IMR-90 (cell line): ENCODE results near the gene FIBIN. TPM values are rescaled to one million over a fixed set of nuclear protein-coding genes. Genes with fewer than 3 reads are reported as not detected.
A peak's percentile ranks its signal among the peaks of the same experiment; 100 is the strongest.

Experiments used
- ATAC-seq: fragments of 200-7000 bp; cut with Tn5 transposase; 2 replicates; pipeline ENCODE4 v1.9.1; 2020; ENCODE audit warnings: low read depth, mild to moderate bottlenecking, moderate library complexity
- BruUV-seq: library from RNA; stranded (reverse); fragments of 400-500 nt; replicated peaks from 2 replicates; lab custom pipeline; 2021; lab: Mats Ljungman, UMichigan
- CTCF ChIA-PET: fragments of 300-600 bp; formaldehyde crosslinking; extraction: SDS; loops from one replicate; lab custom pipeline; 2021; ENCODE audit warnings: antibody characterized with exemption; lab: Yijun Ruan, JAX
- POLR2A ChIA-PET: fragments of 300-600 bp; sonication (Branson Sonifier 250); formaldehyde crosslinking; loops from one replicate; lab custom pipeline; 2022; ENCODE audit warnings: antibody characterized with exemption; ENCODE audit not compliant: unreplicated experiment; lab: Charles Lee
- DNase-seq: peaks from one replicate; pipeline ENCODE4 v3.0.0; 2013
- H2AFZ ChIP-seq: replicated peaks from 2 replicates; pipeline ENCODE3; 2013; ENCODE audit warnings: low read length, mild to moderate bottlenecking; ENCODE audit not compliant: poor library complexity
- H2AK5ac ChIP-seq: 2 replicates; pipeline ENCODE4 v1.6.1; 2013; ENCODE audit warnings: low read depth, low read length, inconsistent platforms
- H2AK9ac ChIP-seq: replicated peaks from 2 replicates; pipeline ENCODE3; 2013; ENCODE audit warnings: mild to moderate bottlenecking, low read depth, low read length, moderate library complexity; ENCODE audit not compliant: poor library complexity
- H2BK120ac ChIP-seq: 2 replicates; pipeline ENCODE4 v1.6.1; 2013; ENCODE audit warnings: low read depth, low read length, inconsistent platforms
- H2BK15ac ChIP-seq: 3 replicates; pipeline ENCODE4 v1.6.1; 2013; ENCODE audit warnings: low read depth, low read length, inconsistent platforms
- H2BK20ac ChIP-seq: 2 replicates; pipeline ENCODE4 v1.6.1; 2013; ENCODE audit warnings: low read depth, mild to moderate bottlenecking, inconsistent platforms, low read length, moderate library complexity
- H2BK5ac ChIP-seq: 2 replicates; pipeline ENCODE4 v1.6.1; 2013; ENCODE audit warnings: mild to moderate bottlenecking, low read depth, low read length, inconsistent platforms; ENCODE audit not compliant: poor library complexity, severe bottlenecking
- H3K14ac ChIP-seq: replicated peaks from 2 replicates; pipeline ENCODE4 v1.6.1; 2013; ENCODE audit warnings: low read depth, low read length, inconsistent platforms
- H3K18ac ChIP-seq: 2 replicates; pipeline ENCODE4 v1.6.1; 2013; ENCODE audit warnings: low read depth, low read length, control low read depth
- H3K23ac ChIP-seq: 2 replicates; pipeline ENCODE4 v1.6.1; 2013; ENCODE audit warnings: low read depth, low read length, inconsistent platforms
- H3K27ac ChIP-seq: 2 replicates; pipeline ENCODE4 v1.5.1; 2013; ENCODE audit warnings: mild to moderate bottlenecking, control low read depth, low read length; ENCODE audit not compliant: insufficient read depth
- H3K27me3 ChIP-seq: 2 replicates; pipeline ENCODE4 v1.6.1; 2013; ENCODE audit warnings: low read length; ENCODE audit not compliant: control insufficient read depth, insufficient read depth
- H3K36me3 ChIP-seq: 2 replicates; pipeline ENCODE4 v1.6.1; 2013; ENCODE audit warnings: low read length, mixed read lengths; ENCODE audit not compliant: control insufficient read depth, insufficient read depth
- H3K4ac ChIP-seq: 2 replicates; pipeline ENCODE4 v1.6.1; 2013; ENCODE audit warnings: low read depth, low read length, inconsistent platforms
- H3K4me1 ChIP-seq: 2 replicates; pipeline ENCODE4 v1.6.1; 2013; ENCODE audit warnings: low read length, mixed read lengths; ENCODE audit not compliant: control insufficient read depth, insufficient read depth
- H3K4me2 ChIP-seq: 2 replicates; pipeline ENCODE4 v1.6.1; 2013; ENCODE audit warnings: low read depth, mild to moderate bottlenecking, control low read depth, low read length, moderate library complexity
- H3K4me3 ChIP-seq: 2 replicates; pipeline ENCODE4 v1.5.1; 2013; ENCODE audit warnings: low read depth, mild to moderate bottlenecking, control low read depth, low read length, moderate library complexity; ENCODE audit not compliant: insufficient read depth
- H3K56ac ChIP-seq: 2 replicates; pipeline ENCODE4 v1.6.1; 2013; ENCODE audit warnings: low read length, inconsistent platforms; ENCODE audit not compliant: insufficient read depth; ENCODE audit errors: extremely low read depth
- H3K79me1 ChIP-seq, 2 experiments: 2 replicates each; pipeline ENCODE4 v1.6.1; 2013; ENCODE audit warnings: low read length in 2 of 2, inconsistent platforms in 1 of 2, low read depth in 1 of 2
- H3K9ac ChIP-seq: 2 replicates; pipeline ENCODE4 v1.6.1; 2013; ENCODE audit warnings: low read depth, low read length, control low read depth
- H3K9me1 ChIP-seq: 2 replicates; pipeline ENCODE4 v1.6.1; 2013; ENCODE audit warnings: low read length, inconsistent platforms; ENCODE audit not compliant: insufficient read depth
- H3K9me3 ChIP-seq: 2 replicates; pipeline ENCODE4 v1.6.1; 2013; ENCODE audit warnings: low read length; ENCODE audit not compliant: control insufficient read depth, insufficient read depth
- H4K20me1 ChIP-seq: 2 replicates; pipeline ENCODE4 v1.6.1; 2013; ENCODE audit warnings: low read length, inconsistent platforms; ENCODE audit not compliant: insufficient read depth
- H4K5ac ChIP-seq: 2 replicates; pipeline ENCODE4 v1.6.1; 2013; ENCODE audit warnings: mild to moderate bottlenecking, low read depth, low read length, control low read depth
- H4K8ac ChIP-seq, 2 experiments: 2 replicates each; pipeline ENCODE4 v1.6.1; 2013; ENCODE audit warnings: low read depth in 2 of 2, low read length in 2 of 2, control low read depth in 1 of 2, inconsistent platforms in 1 of 2
- H4K91ac ChIP-seq: 2 replicates; pipeline ENCODE4 v1.6.1; 2013; ENCODE audit warnings: low read depth, low read length, inconsistent platforms; ENCODE audit not compliant: insufficient read depth
- CEBPB ChIP-seq: IDR thresholded peaks from 2 replicates; pipeline ENCODE4 v1.6.1; 2012; ENCODE audit warnings: low read depth, low read length, improper control_type of control experiment
- FOS ChIP-seq: fragments of 150-350 bp; IDR thresholded peaks from 2 replicates; pipeline ENCODE4 v1.6.1; 2016; ENCODE audit warnings: low read depth, low read length
- POLR2A ChIP-seq: IDR thresholded peaks from 2 replicates; pipeline ENCODE4 v1.6.1; 2012; ENCODE audit warnings: mild to moderate bottlenecking, low read depth, low read length
- RAD21 ChIP-seq: IDR thresholded peaks from 2 replicates; pipeline ENCODE4 v1.6.1; 2012; ENCODE audit warnings: low read length, improper control_type of control experiment
- SMC3 ChIP-seq: fragments of 150-350 bp; IDR thresholded peaks from 2 replicates; pipeline ENCODE4 v1.6.1; 2016; ENCODE audit warnings: low read depth, mild to moderate bottlenecking, antibody characterized with exemption, low read length, moderate library complexity
- WGBS, 2 experiments: methylation state at CpG; one replicate each; pipeline versions ENCODE4 v1.1.5 to v1.1.7; 2013; ENCODE audit warnings: missing lambda C conversion rate in 2 of 2; ENCODE audit not compliant: insufficient read length in 1 of 2; ENCODE audit errors: extremely low coverage in 2 of 2; 5-methylcytosine and 5-hydroxymethylcytosine counted together
- dilution Hi-C: fragments of 300-500 bp; cut with HindIII; formaldehyde crosslinking; loops from one replicate; pipeline ENCODE4 v1.14.3; 2018; ENCODE audit warnings: low sequenced_read_pairs; ENCODE audit not compliant: unreplicated experiment
- in situ Hi-C: fragments of 300-500 bp; cut with MboI; formaldehyde crosslinking; loops from 3 replicates; pipeline ENCODE4 v1.14.3; 2019; ENCODE audit warnings: low sequenced_read_pairs, inconsistent platforms, mixed read lengths
- intact Hi-C: fragments of 100-400 bp; cut with micrococcal nuclease; formaldehyde crosslinking; loops from 2 replicates; pipeline ENCODE4 v1.10.0; 2022
- polyA plus RNA-seq, 3 experiments: library from polyadenylated mRNA; depleted of rRNA; stranded (reverse); fragments of >200 nt; gene quantifications; 2 replicates each; pipeline ENCODE4 v1.2.3, GENCODE V29; 2012; ENCODE audit warnings: low replicate concordance in 1 of 3
- total RNA-seq: library from RNA; depleted of rRNA; stranded (reverse); fragments of >200 nt; gene quantifications from 2 replicates; pipeline ENCODE4 v1.2.3, GENCODE V29; 2012
- TF ChIP-seq, protein P1 (sequence below): fragments of 150-350 bp; IDR thresholded peaks from 2 replicates; pipeline ENCODE4 v1.6.1; 2017; ENCODE audit warnings: mild to moderate bottlenecking, antibody characterized with exemption, low read length, low read depth

Gene FIBIN
- total and polyA plus RNA-seq, 2 of the 4 experiments (the other 2 are of a cell fraction): 5.7 to 6.1 TPM

DNA sequence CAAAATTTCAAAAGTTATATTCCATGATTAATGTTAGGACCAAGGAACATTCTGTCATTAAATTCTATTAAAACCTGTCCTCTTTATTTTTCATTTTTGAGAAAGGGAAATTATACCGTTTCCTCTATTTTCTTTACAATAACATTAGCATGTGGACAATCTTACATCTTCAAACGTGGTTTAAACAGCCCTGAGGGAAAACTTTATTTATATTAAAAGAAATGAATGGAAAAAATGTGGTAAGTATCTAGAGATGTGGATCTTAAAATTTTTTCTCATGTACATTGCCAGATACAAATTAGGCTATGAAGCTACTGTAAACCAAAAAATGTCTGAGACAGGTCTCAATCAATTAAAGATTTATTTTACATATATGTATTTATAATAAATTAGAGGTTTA is 18.9 kb upstream of the FIBIN start:
- no peak overlapping the region; a peak in 1 of 4 replicates for H4K8ac ChIP-seq
- no peak overlapping the region for H4K5ac ChIP-seq
- TF ChIP-seq SMC3 (no peak), CEBPB (no peak), RAD21 (no peak), POLR2A (no peak), FOS (no peak)
- TF ChIP-seq, protein P1, sequence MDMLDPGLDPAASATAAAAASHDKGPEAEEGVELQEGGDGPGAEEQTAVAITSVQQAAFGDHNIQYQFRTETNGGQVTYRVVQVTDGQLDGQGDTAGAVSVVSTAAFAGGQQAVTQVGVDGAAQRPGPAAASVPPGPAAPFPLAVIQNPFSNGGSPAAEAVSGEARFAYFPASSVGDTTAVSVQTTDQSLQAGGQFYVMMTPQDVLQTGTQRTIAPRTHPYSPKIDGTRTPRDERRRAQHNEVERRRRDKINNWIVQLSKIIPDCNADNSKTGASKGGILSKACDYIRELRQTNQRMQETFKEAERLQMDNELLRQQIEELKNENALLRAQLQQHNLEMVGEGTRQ: no peak
- no peak overlapping the region for H2BK20ac ChIP-seq
- H3K36me3 ChIP-seq: no peaks in the 10 kb centered on the region
- H3K14ac ChIP-seq: no peak overlapping the region
- H3K56ac ChIP-seq: no peak overlapping the region
- H2AFZ ChIP-seq: no peak overlapping the region
- no peak overlapping the region for H3K4me3 ChIP-seq
- no peak overlapping the region for H2BK120ac ChIP-seq
- no peak overlapping the region for H3K27ac ChIP-seq
- no peak overlapping the region; the same call in 1 of the 2 replicates for H3K4ac ChIP-seq
- H3K9me3 ChIP-seq: no peaks in the 10 kb centered on the region
- H3K18ac ChIP-seq: no peak overlapping the region
- H2AK9ac ChIP-seq: no peak overlapping the region
- H2BK15ac ChIP-seq: no peak overlapping the region; the same call in 2 of the 3 replicates
- ChIA-PET POLR2A (interaction anchor here (0.7 kb wide), 1 partner anchor 498 kb away, joined by 3 read pairs; no protein-coding TSS in a partner anchor), CTCF (interaction anchor here (0.7 kb wide), 1 partner anchor 51 kb away, joined by 3 read pairs; no protein-coding TSS in a partner anchor)
- no peak overlapping the region for H3K4me2 ChIP-seq
- no peak overlapping the region for H2AK5ac ChIP-seq
- no peaks in the 10 kb centered on the region for H3K27me3 ChIP-seq
- no peak overlapping the region for H4K91ac ChIP-seq
- in situ Hi-C loops (no loop called here), intact Hi-C loops (loop anchor here (10.0 kb wide), 1 partner anchor 420 kb away; no protein-coding TSS in a partner anchor), dilution Hi-C loops (no loop called here)
- H3K9me1 ChIP-seq: 0 out of 2 replicates have a peak, but pooled peaks cover 3% of the 10 kb centered on the region
- no TSS peak for BruUV-seq
- H3K4me1 ChIP-seq: peaks cover 2% of the 10 kb centered on the region
- ATAC-seq: no peak
- H3K9ac ChIP-seq: no peak overlapping the region
- H2BK5ac ChIP-seq: peak overlapping the region; percentile 51
- H4K20me1 ChIP-seq: no peaks in the 10 kb centered on the region
- no peak overlapping the region for H3K23ac ChIP-seq
- WGBS, 2 experiments: no CpG with 5 or more reads among the region's 2 CpGs
- no peak for DNase-seq
- H3K79me1 ChIP-seq: no peaks in the 10 kb centered on the region
